SIG-M5 (cell line): Measurements from ENCODE around the gene RSRC2.
A peak's percentile ranks its signal among the peaks of the same experiment; 100 is the strongest.
"Not testable (repeated sequence)": the region's sequence is repeated elsewhere in the genome, so short reads cannot be mapped to it uniquely, and the experiment has no call there.

Experiments used
- DNase-seq: peaks from one replicate; lab custom pipeline; 2025; lab: John Stamatoyannopoulos, UW

The RSRC2 gene

GRCh38 chr12:122526683-122527477 is at the start of gene RSRC2, which contains the start of gene KNTC1:
Gene RSRC2 (minus strand): TSS chr12:122526936. CDS start chr12:122526853, 83 bp downstream.
Gene KNTC1 (plus strand): TSS chr12:122527249. CDS start chr12:122530064, 2,815 bp downstream.
- DNase-seq = peak; percentile 99

DNA sequence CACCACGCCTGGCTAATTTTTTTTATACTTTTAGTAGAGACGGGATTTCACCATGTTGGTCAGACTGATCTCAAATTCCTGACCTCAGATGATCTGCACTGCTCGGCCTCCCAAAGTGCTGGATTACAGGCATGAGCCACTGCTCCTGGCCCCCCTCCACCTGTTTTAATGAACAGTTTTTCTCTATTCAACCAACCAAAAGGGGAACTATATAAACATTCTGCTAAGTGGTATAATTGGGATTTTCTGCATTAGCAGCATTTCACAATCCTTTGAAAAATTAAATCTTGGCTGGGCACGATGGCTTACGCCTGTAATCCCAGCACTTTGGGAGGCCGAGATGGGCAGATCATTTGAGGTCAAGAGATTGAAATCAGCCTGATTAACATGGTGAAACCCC is 45.1 kb upstream of the RSRC2 start:
- DNase-seq = no peak

GRCh38 chr12:122570006-122570405 is 43.3 kb upstream of the RSRC2 start:
- not testable (repeated sequence) for DNase-seq

- DNase-seq = no peak
Measured at GRCh38 chr12:122569288-122569687, 42.6 kb upstream of the RSRC2 start.

DNA sequence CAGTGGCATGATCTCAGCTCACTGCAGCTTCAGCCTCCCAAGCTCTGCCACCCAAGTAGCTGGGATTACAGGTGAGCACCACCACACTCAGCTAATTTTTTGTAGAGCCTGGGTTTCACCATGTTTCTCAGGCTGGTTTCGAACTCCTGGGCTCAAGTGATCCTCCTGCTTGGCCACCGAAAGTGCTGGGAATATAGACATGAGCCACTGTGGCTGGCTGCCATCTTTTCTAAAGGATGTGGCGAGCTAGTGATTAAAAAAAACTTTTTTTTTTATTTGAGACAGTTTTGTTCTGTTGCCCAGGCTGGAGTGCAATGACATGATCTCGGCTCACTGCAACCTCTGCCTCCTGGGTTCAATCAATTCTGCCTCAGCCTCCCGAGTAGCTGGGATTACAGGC is 40.1 kb upstream of the RSRC2 start:
- not testable (repeated sequence) for DNase-seq

DNA sequence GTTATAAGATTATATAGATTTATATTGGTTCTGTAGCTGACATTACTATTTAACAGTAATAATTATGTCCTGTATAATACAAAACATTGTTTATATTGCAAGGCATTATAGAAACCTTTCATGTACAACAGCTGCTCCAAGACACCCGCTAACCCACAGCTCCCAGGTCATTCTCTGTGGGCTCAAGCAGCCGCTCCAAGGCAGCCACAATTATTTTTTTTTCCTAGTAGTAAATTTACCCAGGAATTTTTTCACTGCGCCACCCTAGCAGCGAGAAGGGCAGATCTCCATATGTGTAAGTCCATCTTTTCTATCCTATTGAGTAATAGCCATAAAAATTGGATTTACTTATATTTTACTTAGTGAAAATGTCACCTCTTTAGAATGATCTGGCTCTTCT is 36.6 kb upstream of the RSRC2 start:
- DNase-seq = no peak

GRCh38 chr12:122560138-122560537 is 33.4 kb upstream of the RSRC2 start:
- no peak for DNase-seq

DNA sequence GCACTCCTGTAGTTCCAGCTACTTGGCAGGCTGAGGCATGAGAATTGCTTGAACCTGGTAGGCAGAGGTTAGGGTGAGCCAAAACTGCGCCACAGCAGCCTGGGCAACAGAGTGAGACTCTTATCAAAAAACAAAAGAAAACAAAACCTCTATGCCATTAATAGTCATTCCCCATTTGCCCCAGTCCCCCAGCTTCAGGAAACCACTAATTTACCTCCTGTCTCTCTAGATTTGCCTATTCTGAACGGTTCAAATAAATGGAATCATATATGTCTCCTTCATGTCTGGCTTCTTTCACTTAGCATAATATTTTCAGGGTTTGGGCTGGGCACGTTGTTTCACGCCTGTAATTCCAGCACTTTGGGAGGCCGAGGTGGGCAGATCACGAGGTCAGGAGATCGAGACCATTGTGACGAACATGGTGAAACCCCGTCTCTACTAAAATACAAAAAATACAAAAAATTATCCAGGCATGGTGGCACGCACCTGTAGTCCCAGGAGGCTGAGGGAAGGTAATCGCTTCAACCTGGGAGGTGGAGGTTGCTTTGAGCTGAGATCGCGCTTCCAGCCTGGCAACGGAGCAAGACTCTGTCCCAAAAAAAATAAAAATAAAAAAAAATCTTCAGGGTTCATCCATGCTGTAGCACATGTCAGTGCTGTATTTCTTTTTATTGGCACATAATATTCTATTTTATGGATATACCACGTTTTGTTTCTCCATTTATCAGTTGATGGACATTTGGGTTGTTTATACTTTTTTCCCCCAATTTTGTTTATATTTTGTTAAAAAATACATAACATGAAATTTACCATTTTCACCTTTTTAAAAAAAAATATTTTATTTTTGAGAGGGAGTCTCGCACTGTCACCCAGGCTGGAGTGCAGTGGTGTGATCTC is 32.3 kb upstream of the RSRC2 start:
- DNase-seq = no peak

- DNase-seq = no peak
Measured at GRCh38 chr12:122547330-122547729, 20.6 kb upstream of the RSRC2 start.

GRCh38 chr12:122545855-122546254 is 19.1 kb upstream of the RSRC2 start:
- no peak for DNase-seq

DNA sequence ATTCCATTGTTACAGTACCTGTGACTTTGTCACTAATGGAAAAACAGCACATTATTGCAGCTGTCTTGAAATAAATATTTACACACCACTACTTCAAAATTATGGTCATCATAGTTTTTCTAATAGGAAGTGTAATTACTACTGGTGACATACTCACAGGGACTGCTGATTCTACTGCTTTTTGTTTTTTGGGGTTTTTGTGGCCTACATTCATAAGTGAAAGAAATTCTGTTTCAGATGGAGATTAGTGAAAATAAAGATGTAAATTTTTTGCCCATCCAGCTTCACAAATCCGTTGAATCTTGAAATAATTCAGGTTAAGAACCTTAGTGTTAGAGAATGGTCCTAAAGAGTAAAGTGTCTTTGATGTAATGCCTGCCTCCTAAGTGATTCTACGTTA is 17.8 kb upstream of the RSRC2 start:
- no peak for DNase-seq

DNA sequence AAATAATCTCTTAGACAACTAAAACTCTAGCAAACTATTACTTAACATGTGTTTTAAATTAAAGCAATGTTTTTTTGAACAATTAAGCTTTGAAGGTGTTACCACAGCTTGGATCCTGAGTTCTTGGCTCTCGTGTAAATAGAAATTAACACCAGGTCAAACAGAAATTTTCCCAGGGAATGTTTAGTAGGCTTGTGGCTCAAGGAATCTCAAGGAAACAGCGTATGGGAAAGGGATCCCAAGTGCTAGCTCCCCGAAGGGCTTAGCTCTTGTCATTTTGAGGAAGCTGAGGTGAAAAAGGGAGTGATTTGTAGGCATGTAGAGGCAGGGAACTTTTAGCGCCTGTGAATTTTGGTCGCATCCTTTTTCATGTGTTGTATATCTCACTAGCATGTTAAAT is 11.8 kb upstream of the RSRC2 start:
- DNase-seq = no peak

DNA sequence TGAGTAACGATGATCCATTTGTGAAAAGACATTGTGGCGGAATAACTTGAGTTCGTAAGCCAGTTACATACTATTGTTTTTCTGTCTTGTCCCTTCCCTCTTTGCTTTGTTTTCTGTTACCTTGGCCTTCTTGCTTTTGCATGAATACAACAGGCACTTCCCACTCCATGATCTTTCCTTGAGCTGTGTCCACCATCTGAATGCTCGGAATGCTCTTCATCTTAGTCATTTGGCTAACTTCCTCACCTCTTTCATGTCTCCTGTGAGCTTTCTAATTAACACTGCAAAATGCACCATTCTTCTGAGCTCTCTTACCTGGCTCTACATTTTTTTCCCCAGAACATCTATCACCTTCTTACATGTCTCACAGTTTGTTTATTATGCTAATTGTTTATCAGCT is 10.3 kb upstream of the RSRC2 start:
- DNase-seq = no peak

GRCh38 chr12:122533856-122534255 is 7.1 kb upstream of the RSRC2 start:
- DNase-seq = no peak

GRCh38 chr12:122528992-122529391 is 2.3 kb upstream of the RSRC2 start:
- no peak for DNase-seq

- no peak for DNase-seq
Measured at GRCh38 chr12:122528582-122528981, 1.8 kb upstream of the RSRC2 start.

DNA sequence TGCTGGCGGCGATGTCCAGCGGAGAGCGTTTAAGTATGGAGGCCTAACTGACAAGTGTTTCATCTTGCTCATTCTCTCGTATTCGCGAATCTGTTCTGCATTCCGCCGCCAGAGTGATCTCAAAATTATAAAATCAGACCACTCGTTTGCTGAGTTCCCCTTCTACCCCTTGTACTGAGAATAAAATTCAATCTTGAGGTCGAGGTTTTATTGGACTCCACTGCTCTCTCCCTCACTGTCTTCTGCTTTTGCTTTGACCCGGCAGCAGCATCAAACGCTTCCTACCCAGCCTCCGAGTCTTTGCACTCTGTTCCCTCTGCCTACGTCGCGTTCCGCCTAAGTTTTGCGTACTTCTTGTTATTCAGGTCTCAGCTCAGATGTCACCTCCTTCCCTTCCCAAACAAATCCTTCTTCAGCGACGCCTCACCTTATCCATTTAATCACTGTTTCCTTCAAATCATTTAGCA is 775 bp upstream of the RSRC2 start:
- no peak for DNase-seq

DNA sequence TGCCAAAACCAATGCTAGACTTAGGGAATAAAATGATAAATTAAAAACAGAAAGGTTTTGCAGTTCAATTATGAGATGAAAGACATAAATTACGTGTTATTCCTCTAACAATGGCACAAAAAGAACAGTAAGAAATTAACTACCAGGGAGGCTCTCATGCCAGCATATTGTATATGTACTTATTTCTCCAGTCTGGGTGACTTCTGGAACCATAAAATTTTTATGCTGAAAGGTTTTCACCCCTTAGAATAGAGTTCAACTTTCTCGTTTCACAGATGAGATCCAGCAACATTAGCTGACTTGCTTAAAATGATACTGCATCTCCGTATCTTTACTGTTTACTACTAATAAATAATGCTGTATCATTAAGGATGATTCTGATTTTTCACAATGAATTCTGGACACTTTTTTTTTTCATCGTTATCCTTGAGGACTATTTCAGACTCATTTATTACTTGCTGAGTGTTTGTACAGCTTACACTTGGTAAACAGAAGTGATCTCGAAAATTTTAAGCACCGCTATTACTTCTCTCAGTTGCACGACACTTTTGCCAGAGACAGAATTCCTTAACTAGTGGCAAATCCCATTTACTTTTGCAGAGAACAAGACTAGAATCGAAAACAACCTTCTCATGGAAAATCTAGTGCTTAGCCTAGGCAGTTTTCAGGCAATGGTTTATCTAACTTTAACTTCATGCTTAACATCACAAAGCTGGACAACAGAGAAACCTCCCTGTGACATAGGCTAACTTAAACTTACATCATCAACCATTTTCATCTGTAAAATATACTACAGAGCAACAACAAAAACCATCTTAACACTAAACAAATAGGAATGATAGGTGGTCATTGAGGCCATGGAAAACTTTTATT is 2.7 kb downstream of the RSRC2 start:
- DNase-seq = no peak

DNA sequence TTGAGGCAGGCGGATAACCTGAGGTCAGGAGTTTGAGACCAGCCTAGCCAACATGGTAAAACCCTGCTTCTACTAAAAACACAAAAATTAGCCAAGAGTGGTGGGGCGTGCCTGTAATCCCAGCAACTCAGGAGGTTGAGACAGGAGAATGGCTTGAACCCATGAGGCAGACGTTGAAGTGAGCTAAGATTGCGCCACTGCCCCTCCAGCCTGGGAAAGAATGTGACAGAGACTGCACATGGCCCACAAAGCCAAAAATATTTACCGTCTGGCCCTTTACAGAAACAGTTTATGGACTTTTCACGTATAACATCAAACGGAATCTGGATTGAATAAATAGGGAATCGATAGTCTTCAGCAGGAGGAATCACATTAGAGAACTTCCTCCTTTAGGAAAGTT is 3.5 kb downstream of the RSRC2 start:
- peak; percentile 23 for DNase-seq

DNA sequence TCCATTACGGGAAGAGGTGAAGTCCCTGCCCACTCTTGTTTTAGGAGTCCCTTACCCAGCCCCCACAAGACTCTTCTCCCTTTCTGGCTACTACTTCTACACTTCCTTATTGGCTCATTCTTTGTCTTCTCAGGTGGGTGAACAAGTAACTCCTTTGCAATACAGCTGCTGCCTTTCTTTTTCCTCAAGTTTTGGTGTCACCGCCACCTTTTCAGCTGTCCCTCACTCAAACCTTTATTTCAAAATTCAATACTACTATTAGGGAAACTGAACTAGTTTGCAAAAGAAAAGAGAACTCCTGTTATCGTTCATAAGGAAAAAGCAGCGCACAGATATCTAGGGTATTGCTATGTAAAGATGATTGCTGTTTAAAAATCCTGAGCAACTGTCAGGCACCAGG is 6.1 kb downstream of the RSRC2 start:
- DNase-seq = no peak

GRCh38 chr12:122519418-122519817 is 7.3 kb downstream of the RSRC2 start:
- DNase-seq = no peak

GRCh38 chr12:122518908-122519307 is 7.8 kb downstream of the RSRC2 start:
- no peak for DNase-seq
